ENCODE measurements around the gene TEX52. TPM values are rescaled to one million over a fixed set of nuclear protein-coding genes. Genes with fewer than 3 reads are reported as not detected.

Gene TEX52
- total RNA-seq, 1 experiment from 2014 or later: 0.34 TPM

- Histone ChIP-seq H3K4me3 (ENCODE audit: low read depth, low read length) (no peak overlapping the region), H3K27me3 (replicated peaks; ENCODE audit: control insufficient read depth, insufficient read depth, low read length) (no peaks in the 10 kb centered on the region), H3K4me1 (peaks cover 14% of the 10 kb centered on the region), H3K36me3 (ENCODE audit: control insufficient read depth, insufficient read depth, low read length) (no peaks in the 10 kb centered on the region; the same call in none of the 2 replicates), H3K9me3 (no peaks in the 10 kb centered on the region)
- intact Hi-C loops (cut with micrococcal nuclease; ENCODE audit: unreplicated experiment): no loop called here
- Mint-ChIP-seq H3K36me3 (ENCODE audit: insufficient read depth, unreplicated experiment) (peaks cover 56% of the 10 kb centered on the region), H3K27ac (ENCODE audit: unreplicated experiment) (no peak overlapping the region), H3K27me3 (ENCODE audit: insufficient read depth, unreplicated experiment) (no peaks in the 10 kb centered on the region), H3K4me3 (ENCODE audit: unreplicated experiment) (no peak overlapping the region), H3K9me3 (ENCODE audit: unreplicated experiment) (no peaks in the 10 kb centered on the region), H3K4me1 (ENCODE audit: low read depth, unreplicated experiment) (peaks cover 27% of the 10 kb centered on the region)
- ChIA-PET CTCF (no interaction called here), POLR2A (interaction anchor here (1.7 kb wide), 1 partner anchor 11 kb away, joined by 12 read pairs; the partner anchor contains the start of gene TULP3)
- TF ChIP-seq, protein P1, sequence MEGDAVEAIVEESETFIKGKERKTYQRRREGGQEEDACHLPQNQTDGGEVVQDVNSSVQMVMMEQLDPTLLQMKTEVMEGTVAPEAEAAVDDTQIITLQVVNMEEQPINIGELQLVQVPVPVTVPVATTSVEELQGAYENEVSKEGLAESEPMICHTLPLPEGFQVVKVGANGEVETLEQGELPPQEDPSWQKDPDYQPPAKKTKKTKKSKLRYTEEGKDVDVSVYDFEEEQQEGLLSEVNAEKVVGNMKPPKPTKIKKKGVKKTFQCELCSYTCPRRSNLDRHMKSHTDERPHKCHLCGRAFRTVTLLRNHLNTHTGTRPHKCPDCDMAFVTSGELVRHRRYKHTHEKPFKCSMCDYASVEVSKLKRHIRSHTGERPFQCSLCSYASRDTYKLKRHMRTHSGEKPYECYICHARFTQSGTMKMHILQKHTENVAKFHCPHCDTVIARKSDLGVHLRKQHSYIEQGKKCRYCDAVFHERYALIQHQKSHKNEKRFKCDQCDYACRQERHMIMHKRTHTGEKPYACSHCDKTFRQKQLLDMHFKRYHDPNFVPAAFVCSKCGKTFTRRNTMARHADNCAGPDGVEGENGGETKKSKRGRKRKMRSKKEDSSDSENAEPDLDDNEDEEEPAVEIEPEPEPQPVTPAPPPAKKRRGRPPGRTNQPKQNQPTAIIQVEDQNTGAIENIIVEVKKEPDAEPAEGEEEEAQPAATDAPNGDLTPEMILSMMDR (IDR thresholded peaks at IDR 0.05; ENCODE audit: insufficient read depth in 1 of 2, low read depth in 1 of 2, low read length in 1 of 2, severe bottlenecking in 1 of 2, unreplicated experiment in 1 of 2): no peak
- DNase-seq: no peak
- no TSS peak for BruUV-seq (replicated peaks)
Measured at GRCh38 chr12:2879853-2880252, 23.0 kb upstream of the TEX52 start.

DNA sequence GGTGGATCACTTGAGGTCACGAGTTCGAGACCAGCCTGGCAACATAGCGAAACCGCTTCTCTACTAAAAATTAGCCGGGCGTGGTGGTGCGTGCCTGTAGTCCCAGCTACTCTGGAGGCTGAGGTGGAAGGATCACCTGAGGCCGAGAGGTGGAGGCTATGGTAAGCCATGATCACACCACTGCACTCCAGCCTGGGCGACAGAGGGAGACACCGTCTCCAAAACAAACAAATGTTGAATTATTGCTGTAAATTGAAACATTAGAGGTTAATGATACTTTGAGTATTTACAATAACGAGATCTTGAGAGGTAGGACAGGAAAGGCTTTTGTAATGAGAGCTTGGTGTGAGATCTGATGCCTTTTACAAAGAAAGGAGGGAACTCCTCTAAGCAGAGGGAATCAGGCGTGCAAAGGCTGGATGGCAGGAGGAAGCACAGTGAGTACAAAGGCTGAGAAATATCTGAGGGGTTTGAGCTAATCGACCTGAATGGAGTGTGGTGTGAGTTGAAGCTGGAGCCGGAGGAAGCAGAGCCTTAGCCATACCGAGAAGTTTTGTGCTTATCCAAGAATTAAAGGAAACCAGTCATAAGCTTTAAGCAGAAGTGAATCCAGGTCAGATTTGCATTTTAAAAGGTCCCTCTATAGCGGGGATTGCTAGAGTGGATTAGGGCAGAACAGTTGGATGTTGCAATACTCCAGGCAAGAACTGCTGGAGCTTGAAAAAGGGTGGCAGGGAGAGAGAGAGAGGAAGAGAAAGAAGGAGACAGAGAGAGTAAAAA, 21.3 kb upstream of the TEX52 start:
- H3K4me3 ChIP-seq (ENCODE audit: low read depth, low read length): peak overlapping the region; percentile 96
- H3K27me3 Mint-ChIP-seq (ENCODE audit: insufficient read depth, unreplicated experiment): no peaks in the 10 kb centered on the region
- TF ChIP-seq, protein P1 (IDR thresholded peaks at IDR 0.05; ENCODE audit: insufficient read depth in 1 of 2, low read depth in 1 of 2, low read length in 1 of 2, severe bottlenecking in 1 of 2, unreplicated experiment in 1 of 2): no peak
- H3K36me3 ChIP-seq (ENCODE audit: control insufficient read depth, insufficient read depth, low read length): no peaks in the 10 kb centered on the region; the same call in 1 of the 2 replicates
- H3K4me1 ChIP-seq: peaks cover 28% of the 10 kb centered on the region
- POLR2A ChIA-PET: interaction anchor here (1.1 to 1.5 kb wide), 2 partner anchors 12 to 21 kb away, joined by 3 to 7 read pairs; partner anchors contain the start of gene TULP3
- H3K9me3 Mint-ChIP-seq (ENCODE audit: unreplicated experiment): no peaks in the 10 kb centered on the region
- CTCF ChIA-PET: interaction anchor here (0.7 to 1.8 kb wide), 3 partner anchors 24 to 163 kb away, joined by 3 to 5 read pairs (median 3); no protein-coding TSS in a partner anchor
- no peak for DNase-seq
- peaks cover 60% of the 10 kb centered on the region for H3K36me3 Mint-ChIP-seq (ENCODE audit: insufficient read depth, unreplicated experiment)
- no peaks in the 10 kb centered on the region for H3K9me3 ChIP-seq
- peak overlapping the region; percentile 99 for H3K27ac Mint-ChIP-seq (ENCODE audit: unreplicated experiment)
- H3K4me1 Mint-ChIP-seq (ENCODE audit: low read depth, unreplicated experiment): peaks cover 31% of the 10 kb centered on the region
- peak overlapping the region; percentile 75 for H3K4me3 Mint-ChIP-seq (ENCODE audit: unreplicated experiment)
- H3K27me3 ChIP-seq (replicated peaks; ENCODE audit: control insufficient read depth, insufficient read depth, low read length): no peaks in the 10 kb centered on the region
- no TSS peak for BruUV-seq (replicated peaks)
- intact Hi-C loops (cut with micrococcal nuclease; ENCODE audit: unreplicated experiment): loop anchor here (1.0 to 2.0 kb wide), 4 partner anchors 7 to 65 kb away; partner anchors contain the start of genes ITFG2 and TULP3

- TF ChIP-seq, protein P1 (IDR thresholded peaks at IDR 0.05; ENCODE audit: insufficient read depth in 1 of 2, low read depth in 1 of 2, low read length in 1 of 2, severe bottlenecking in 1 of 2, unreplicated experiment in 1 of 2): peak in 1 of 2 experiments; percentile 28
- intact Hi-C loops (cut with micrococcal nuclease; ENCODE audit: unreplicated experiment): loop anchor here (1.0 to 2.0 kb wide), 4 partner anchors 8 to 64 kb away; partner anchors contain the start of genes ITFG2 and TULP3
- Histone ChIP-seq H3K9me3 (no peaks in the 10 kb centered on the region), H3K36me3 (ENCODE audit: control insufficient read depth, insufficient read depth, low read length) (peaks cover 3% of the 10 kb centered on the region; the same call in 1 of the 2 replicates), H3K4me1 (peaks cover 28% of the 10 kb centered on the region), H3K27me3 (replicated peaks; ENCODE audit: control insufficient read depth, insufficient read depth, low read length) (no peaks in the 10 kb centered on the region), H3K4me3 (ENCODE audit: low read depth, low read length) (peak within 1 kb of the TSS; percentile 96)
- ChIA-PET POLR2A (interaction anchor here (0.6 to 1.5 kb wide), 8 partner anchors 8 to 32 kb away, joined by 3 to 22 read pairs (median 5); partner anchors contain the start of gene TULP3), CTCF (interaction anchor here (0.7 to 1.8 kb wide), 11 partner anchors 8 to 517 kb away, joined by 3 to 14 read pairs (median 3); no protein-coding TSS in a partner anchor)
- Mint-ChIP-seq H3K27me3 (ENCODE audit: insufficient read depth, unreplicated experiment) (no peaks in the 10 kb centered on the region), H3K4me1 (ENCODE audit: low read depth, unreplicated experiment) (peaks cover 31% of the 10 kb centered on the region), H3K9me3 (ENCODE audit: unreplicated experiment) (no peaks in the 10 kb centered on the region), H3K4me3 (ENCODE audit: unreplicated experiment) (peak within 1 kb of the TSS; percentile 75), H3K36me3 (ENCODE audit: insufficient read depth, unreplicated experiment) (peaks cover 68% of the 10 kb centered on the region), H3K27ac (ENCODE audit: unreplicated experiment) (peak within 1 kb of the TSS; percentile 99)
- peak; percentile 94 to 97 for DNase-seq
- BruUV-seq (replicated peaks): TSS peak; percentile 74
Measured at GRCh38 chr12:2877047-2877952, 20.5 kb upstream of the TEX52 start, which contains the start of the genes FOXM1 and RHNO1. Gene FOXM1 (minus strand): TSS chr12:2877174. CDS start chr12:2874478, 2,696 bp downstream. Gene RHNO1 (plus strand): TSS chr12:2877223. CDS start chr12:2885367, 8,144 bp downstream.
